Neutrophil (primary cell): ENCODE results near the gene HOXB7.

ENCODE experiments used
- H3K27ac ChIP-seq: fragments of 200-600 bp; sonication (generic); 2 replicates; pipeline ENCODE4 v1.5.1; 2016; ENCODE audit warnings: mild to moderate bottlenecking, moderate library complexity
- H3K27me3 ChIP-seq: fragments of 200-600 bp; sonication (generic); 2 replicates; pipeline ENCODE4 v1.6.0; 2016; ENCODE audit warnings: mild to moderate bottlenecking
- H3K36me3 ChIP-seq: fragments of 200-600 bp; sonication (generic); 2 replicates; pipeline ENCODE4 v1.5.1; 2017
- H3K4me1 ChIP-seq, 2 experiments: fragments of 200-600 bp in 1 of 2; sonication (generic) in 1 of 2; 1 replicate in 1 of 2; 2 replicates in 1 of 2; pipeline versions ENCODE4 v1.5.1 to v1.6.1; 2013 to 2016; ENCODE audit warnings: low read depth in 1 of 2, low read length in 1 of 2, mild to moderate bottlenecking in 1 of 2, moderate library complexity in 1 of 2; ENCODE audit not compliant: control insufficient read depth in 1 of 2, insufficient read depth in 1 of 2
- H3K4me3 ChIP-seq, 2 experiments: fragments of 200-600 bp in 1 of 2; sonication (generic) in 1 of 2; 1 replicate in 1 of 2; 2 replicates in 1 of 2; pipeline ENCODE4 v1.5.1; 2013 to 2016; ENCODE audit warnings: low read depth in 1 of 2, low read length in 1 of 2, mild to moderate bottlenecking in 1 of 2, moderate library complexity in 1 of 2
- H3K9me3 ChIP-seq: fragments of 200-600 bp; sonication (generic); 2 replicates; pipeline ENCODE4 v1.5.1; 2016
- CTCF ChIP-seq: fragments of 200-600 bp; sonication (generic); IDR thresholded peaks from 2 replicates; pipeline ENCODE4 v1.5.1; 2016; ENCODE audit warnings: antibody characterized with exemption

HOXB7 gene

GRCh38 chr17:48558057-48558830, 52.6 kb downstream of the HOXB7 start:
- Histone ChIP-seq H3K27me3 (peaks cover 100% of the 10 kb centered on the region), H3K4me3 (no peak overlapping the region), H3K27ac (no peak overlapping the region), H3K9me3 (no peaks in the 10 kb centered on the region), H3K4me1 (no peaks in the 10 kb centered on the region), H3K36me3 (no peaks in the 10 kb centered on the region)
- no peak for TF ChIP-seq CTCF
